K562 (cell line): ENCODE data around the gene C1QTNF12. TPM values are rescaled to one million over a fixed set of nuclear protein-coding genes. Genes with fewer than 3 reads are reported as not detected.

Experiments
- E2F6 ChIP-seq, 2 experiments: IDR thresholded peaks; 2 replicates each; pipeline ENCODE4 v1.6.1; 2011; ENCODE audit warnings: borderline replicate concordance in 1 of 2, control low read depth in 1 of 2, low read depth in 1 of 2, low read length in 1 of 2, mild to moderate bottlenecking in 1 of 2, mixed read lengths in 1 of 2, moderate library complexity in 1 of 2; ENCODE audit not compliant: insufficient read depth in 1 of 2, insufficient read length in 1 of 2, poor library complexity in 1 of 2, severe bottlenecking in 1 of 2; ENCODE audit errors: extremely low read depth in 1 of 2
- FOXP1 ChIP-seq: sonication (generic); formaldehyde crosslinking; IDR thresholded peaks from 2 replicates; pipeline ENCODE4 v1.8.0; 2022; ENCODE audit warnings: mild to moderate bottlenecking, missing genetic modification reagents
- HBP1 ChIP-seq: fragments of 450-650 bp; formaldehyde crosslinking; IDR thresholded peaks from 2 replicates; pipeline ENCODE4 v1.4.0; 2022; ENCODE audit warnings: missing genetic modification characterization
- HDAC6 ChIP-seq: IDR thresholded peaks from 2 replicates; pipeline ENCODE4 v1.6.1; 2012; ENCODE audit warnings: low read depth, mild to moderate bottlenecking, control low read depth, inconsistent platforms, low read length, moderate library complexity
- KDM5B ChIP-seq: fragments of 200-600 bp; sonication (generic); IDR thresholded peaks from 2 replicates; pipeline ENCODE4 v1.6.1; 2012; ENCODE audit warnings: low read depth, mild to moderate bottlenecking, moderate library complexity, low read length, control low read depth, inconsistent platforms; ENCODE audit not compliant: insufficient replicate concordance
- MAX ChIP-seq: sonication (generic); formaldehyde crosslinking; IDR thresholded peaks from 2 replicates; pipeline ENCODE4 v1.9.0; 2022; ENCODE audit warnings: mild to moderate bottlenecking, missing genetic modification reagents
- MED1 ChIP-seq: sonication (generic); formaldehyde crosslinking; IDR thresholded peaks from 2 replicates; pipeline ENCODE4 v1.8.1; 2023; ENCODE audit warnings: missing genetic modification reagents, borderline replicate concordance
- POLR2G ChIP-seq: fragments of 200-400 bp; formaldehyde crosslinking; IDR thresholded peaks from 2 replicates; pipeline ENCODE4 v1.6.1; 2017; ENCODE audit warnings: low read depth, mild to moderate bottlenecking, antibody characterized with exemption, low read length, moderate library complexity
- RNF219 ChIP-seq: fragments of 250-450 bp; sonication (Bioruptor Pico); IDR thresholded peaks from 2 replicates; pipeline ENCODE4 v1.5.0; 2022; ENCODE audit warnings: mild to moderate bottlenecking
- SNRNP70 ChIP-seq: fragments of 200-400 bp; formaldehyde crosslinking; optimal IDR thresholded peaks from 2 replicates; pipeline ENCODE3; 2017; ENCODE audit warnings: low read depth, low read length
- TCF3 ChIP-seq: sonication (generic); formaldehyde crosslinking; IDR thresholded peaks from 2 replicates; pipeline ENCODE4 v1.4.0; 2020; ENCODE audit warnings: mild to moderate bottlenecking, missing genetic modification reagents
- ZBTB33 ChIP-seq: sonication (generic); formaldehyde crosslinking; IDR thresholded peaks from 2 replicates; pipeline ENCODE4 v1.8.1; 2023; ENCODE audit warnings: mild to moderate bottlenecking, missing genetic modification reagents
- ZNF143 ChIP-seq: sonication (generic); formaldehyde crosslinking; IDR thresholded peaks from 2 replicates; pipeline ENCODE4 v1.9.0; 2022; ENCODE audit warnings: mild to moderate bottlenecking, missing genetic modification reagents
- ZNF408 ChIP-seq: fragments of 250-450 bp; sonication (Bioruptor Pico); IDR thresholded peaks from 2 replicates; pipeline ENCODE4 v1.4.0; 2020; ENCODE audit warnings: low read depth, mild to moderate bottlenecking, moderate library complexity
- polyA plus RNA-seq, 8 experiments: library from polyadenylated mRNA; depleted of rRNA in 4 of 8; stranded (reverse) in 5 of 8; unstranded in 3 of 8; fragments of >200 nt; fragmentation: Nextera tagmentation in 2 of 8; fragmentation: Illumina TruSeq in 1 of 8; extraction: Ambion mirVana in 2 of 8; extraction: Trizol in 1 of 8; gene quantifications; 2 replicates each; pipeline versions ENCODE4 v1.2.1 to v1.2.3, GENCODE V29; 2011 to 2014; ENCODE audit warnings: inconsistent platforms in 1 of 8, missing spikeins in 1 of 8
- total RNA-seq, 7 experiments: library from RNA; depleted of rRNA in 6 of 7; stranded (reverse); fragments of >200 nt in 6 of 7; fragmentation: Illumina TruSeq in 2 of 7; extraction: Trizol in 2 of 7; gene quantifications; 2 replicates each; pipeline versions ENCODE4 v1.2.1 to v1.2.3, GENCODE V29; 2011 to 2021; ENCODE audit warnings: low replicate concordance in 1 of 7

Gene C1QTNF12
- total and polyA plus RNA-seq, 9 of the 15 experiments (the other 6 are each of a cell fraction or from before 2014, with no cell fraction given), result 0.11 to 4.3 (median 0.93) TPM; not detected in 3

- no peak for TF ChIP-seq E2F6 (IDR thresholded peaks at IDR 0.05; ENCODE audit: borderline replicate concordance in 1 of 2, extremely low read depth in 1 of 2, insufficient read depth in 1 of 2, insufficient read length in 1 of 2, low read depth in 1 of 2, low read length in 1 of 2, poor library complexity in 1 of 2, severe bottlenecking in 1 of 2)
- TF ChIP-seq SNRNP70, result no peak
- TF ChIP-seq ZBTB33, result 0 out of 2 replicates have a peak, but pooled peaks have one; percentile 9
- no peak for TF ChIP-seq TCF3 (CRISPR knock-in tag)
- no peak for TF ChIP-seq RNF219
- no peak for TF ChIP-seq MAX (CRISPR knock-in tag)
- TF ChIP-seq HBP1 (CRISPR knock-in tag), result no peak
- TF ChIP-seq POLR2G, result peak; percentile 26
- no peak for TF ChIP-seq ZNF408
- TF ChIP-seq FOXP1, result no peak
- no peak for TF ChIP-seq HDAC6
- no peak for TF ChIP-seq MED1 (CRISPR knock-in tag)
- peak; percentile 41 for TF ChIP-seq KDM5B
- TF ChIP-seq ZNF143 (CRISPR knock-in tag), result no peak
Observed at GRCh38 chr1:1236945-1237873, 9.3 kb downstream of the C1QTNF12 start (continued).
